HG03045 (cell line): ENCODE data around the gene POP7.
"Not testable (repeated sequence)": the region's sequence is repeated elsewhere in the genome, so short reads cannot be mapped to it uniquely, and the experiment has no call there.

ENCODE experiments used
- ATAC-seq: cut with Tn5 transposase; IDR thresholded peaks from one replicate; pipeline ENCODE4 v1.9.1; 2021; ENCODE audit warnings: mild to moderate bottlenecking, moderate library complexity; ENCODE audit not compliant: unreplicated experiment

The POP7 gene

GRCh38 chr7:100705753-100706671, at the start of gene POP7:
Gene POP7, plus strand, starts transcription at chr7:100706121. Its CDS starts 710 bp downstream, at chr7:100706831.
- ATAC-seq = peak; percentile 92

DNA sequence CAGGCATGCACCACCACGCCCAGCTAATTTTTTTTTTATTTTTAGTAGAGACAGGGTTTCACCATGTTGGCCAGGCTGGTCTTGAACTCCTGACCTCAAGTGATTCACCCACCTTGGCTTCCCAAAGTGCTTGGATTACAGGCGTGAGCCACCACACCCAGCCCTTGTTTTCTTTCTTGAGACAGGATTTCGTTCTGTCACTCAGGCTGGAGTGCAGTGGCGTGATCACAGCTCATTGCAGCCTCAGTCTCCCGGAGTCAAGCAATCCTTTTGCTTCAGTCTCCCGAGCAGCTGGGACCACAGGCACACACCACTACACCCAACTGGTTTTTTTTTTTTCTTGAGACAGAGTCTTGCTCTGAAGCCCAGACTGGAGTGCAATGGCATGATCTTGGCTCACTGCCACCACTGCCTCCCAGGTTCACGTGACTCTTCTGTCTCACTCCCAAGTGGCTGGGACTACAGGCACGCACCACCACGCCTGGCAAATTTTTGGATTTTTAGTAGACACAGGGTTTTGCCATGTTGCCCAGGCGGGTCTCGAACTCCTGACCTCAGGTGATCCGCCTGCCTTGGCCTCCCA, 43.6 kb upstream of the POP7 start:
- not testable (repeated sequence) for ATAC-seq

GRCh38 chr7:100665168-100665726, 40.7 kb upstream of the POP7 start:
- ATAC-seq = no peak

DNA sequence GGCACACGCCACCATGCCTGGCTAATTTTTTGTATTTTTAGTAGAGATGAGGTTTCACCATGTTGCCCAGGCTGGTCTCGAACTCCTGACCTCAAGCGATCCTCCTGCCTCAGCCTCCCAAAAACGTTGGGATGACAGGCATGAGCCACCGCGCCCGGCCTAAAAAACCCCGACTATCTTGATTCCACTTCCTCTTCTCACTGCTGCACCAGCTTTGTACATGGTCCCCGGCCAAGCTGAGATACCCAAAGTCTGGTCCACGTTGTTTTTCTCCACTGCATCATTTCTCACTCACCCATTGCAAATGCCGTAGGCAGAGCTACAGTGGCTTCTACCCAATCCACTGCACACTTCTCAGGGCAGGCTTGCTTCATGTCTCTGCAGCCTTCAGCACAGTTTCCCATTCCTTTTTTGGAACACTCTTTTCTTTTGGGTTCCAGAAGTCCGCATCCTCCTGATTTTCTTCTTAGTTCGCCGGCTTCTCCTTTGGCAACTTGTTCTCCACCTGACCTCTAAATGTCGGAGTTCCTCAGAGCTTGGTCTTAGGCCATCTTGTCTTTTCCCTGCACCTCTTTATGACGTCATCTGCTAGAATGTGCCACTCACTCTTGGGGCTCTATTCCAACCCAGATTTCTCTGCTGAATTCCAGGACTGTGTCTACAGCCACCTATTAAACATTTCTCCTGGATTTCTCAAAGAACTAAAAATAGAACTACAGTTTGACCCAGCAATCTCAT, 38.4 kb upstream of the POP7 start:
- no peak for ATAC-seq

DNA sequence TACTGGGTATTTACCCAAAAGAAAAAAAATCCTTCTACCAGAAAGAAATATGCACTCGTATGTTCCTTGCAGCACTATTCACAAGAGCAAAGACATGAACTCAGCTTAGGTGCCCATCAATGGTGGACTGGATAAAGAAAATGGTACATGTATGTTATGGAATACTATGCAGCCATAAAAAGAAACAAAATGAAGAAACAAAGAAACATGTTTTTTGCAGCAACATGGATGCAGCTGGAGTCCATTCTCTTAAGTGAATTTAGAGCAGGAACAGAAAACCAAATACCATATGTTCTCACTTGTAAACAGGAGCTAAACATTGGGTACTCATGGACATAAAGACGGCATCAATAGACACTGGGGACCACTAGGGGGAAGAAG, 37.9 kb upstream of the POP7 start:
- no peak for ATAC-seq

DNA sequence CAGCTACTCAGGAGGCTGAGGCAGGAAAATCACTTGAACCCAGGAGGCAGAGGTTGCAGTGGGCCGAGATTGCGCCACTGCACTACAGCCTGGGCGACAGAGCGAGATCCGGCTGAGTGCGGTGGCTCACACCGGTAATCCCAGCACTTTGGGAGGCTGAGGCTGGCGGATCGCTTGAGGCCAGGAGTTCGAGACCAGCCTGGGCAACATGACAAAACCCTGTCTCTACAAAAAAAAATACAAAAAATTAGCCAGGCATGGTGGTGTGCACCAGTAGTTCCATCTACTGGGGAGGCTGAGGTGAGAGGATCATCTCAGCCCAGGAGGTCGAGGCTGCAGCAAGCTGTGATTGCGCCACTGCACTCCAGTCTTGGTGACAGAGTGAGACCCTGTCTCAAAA, 36.8 kb upstream of the POP7 start:
- ATAC-seq = not testable (repeated sequence)

GRCh38 chr7:100670074-100670473, 35.8 kb upstream of the POP7 start:
- no peak for ATAC-seq

DNA sequence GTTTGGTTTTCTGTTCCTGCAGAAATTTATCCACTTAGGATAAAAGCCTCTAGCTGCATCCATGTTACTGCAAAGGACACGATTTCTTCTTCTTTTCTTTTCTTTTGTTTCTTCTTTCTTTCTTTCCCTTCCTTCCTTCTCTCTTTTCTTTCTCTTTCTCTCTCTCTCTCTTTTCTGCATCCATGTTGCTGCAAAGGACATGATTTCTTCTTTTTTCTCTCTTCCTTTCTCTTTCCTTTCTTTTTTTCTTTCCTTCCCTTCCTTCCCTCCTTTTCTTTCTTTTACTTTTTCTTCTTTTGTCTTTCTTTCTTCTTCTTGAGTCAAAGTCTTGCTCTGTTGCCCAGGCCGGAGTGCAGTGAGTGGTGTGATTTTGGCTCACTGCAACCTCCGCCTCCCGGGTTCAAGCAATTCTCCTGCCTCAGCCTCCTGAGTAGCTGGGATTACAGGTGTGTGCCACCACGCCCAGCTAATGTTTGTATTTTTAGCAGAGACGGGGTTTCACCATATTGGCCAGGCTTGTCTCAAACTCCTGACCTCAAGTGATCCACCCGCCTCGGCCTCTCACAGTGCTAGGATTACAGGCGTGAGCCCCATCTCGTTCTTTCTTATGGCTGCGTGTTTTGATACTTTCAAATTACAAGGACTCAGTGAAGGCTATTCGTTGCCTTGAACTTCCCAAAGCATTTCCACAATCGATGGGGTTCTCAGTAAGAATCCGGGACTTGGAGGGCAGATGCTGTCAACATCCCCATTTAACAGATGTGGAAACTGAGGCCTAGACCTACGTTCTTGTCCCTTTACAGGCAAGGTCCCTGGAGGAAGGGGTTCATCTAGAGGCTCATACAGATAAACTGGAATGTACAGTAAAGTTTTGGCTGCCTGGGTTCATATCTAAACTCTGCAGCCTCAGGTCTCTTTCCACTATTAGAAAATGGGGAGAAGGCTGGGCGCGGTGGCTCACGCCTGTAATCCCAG, 34.3 kb upstream of the POP7 start:
- no peak for ATAC-seq

GRCh38 chr7:100673302-100673941, 32.5 kb upstream of the POP7 start, which contains the start of gene GNB2:
Gene GNB2, plus strand, starts transcription at chr7:100673740. Its CDS starts 2,526 bp downstream, at chr7:100676266.
- ATAC-seq = peak; percentile 50

DNA sequence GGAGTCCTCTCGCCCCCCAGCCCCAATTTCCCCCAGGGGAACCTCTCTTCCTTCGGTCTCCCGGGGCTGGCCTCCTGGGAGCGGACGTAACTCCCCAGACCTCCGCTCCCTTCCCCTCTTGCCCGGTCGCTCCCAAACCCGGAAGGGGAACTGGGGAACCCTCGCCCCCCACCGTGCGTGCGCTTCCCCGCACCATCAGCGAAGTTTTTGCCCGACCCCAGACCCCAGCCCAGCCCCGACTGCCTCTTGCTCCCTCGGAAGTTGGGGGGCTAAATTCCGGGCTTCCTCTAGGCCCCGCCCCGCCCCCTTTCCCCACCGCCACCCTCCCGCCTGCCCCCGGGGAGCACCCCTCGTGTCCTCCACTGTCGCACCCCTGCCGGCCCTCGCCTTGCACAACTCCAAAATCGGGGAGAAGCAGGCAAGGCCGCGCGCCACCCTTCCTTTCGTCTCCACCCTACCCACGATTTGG, 31.9 kb upstream of the POP7 start:
- peak; percentile 11 for ATAC-seq

DNA sequence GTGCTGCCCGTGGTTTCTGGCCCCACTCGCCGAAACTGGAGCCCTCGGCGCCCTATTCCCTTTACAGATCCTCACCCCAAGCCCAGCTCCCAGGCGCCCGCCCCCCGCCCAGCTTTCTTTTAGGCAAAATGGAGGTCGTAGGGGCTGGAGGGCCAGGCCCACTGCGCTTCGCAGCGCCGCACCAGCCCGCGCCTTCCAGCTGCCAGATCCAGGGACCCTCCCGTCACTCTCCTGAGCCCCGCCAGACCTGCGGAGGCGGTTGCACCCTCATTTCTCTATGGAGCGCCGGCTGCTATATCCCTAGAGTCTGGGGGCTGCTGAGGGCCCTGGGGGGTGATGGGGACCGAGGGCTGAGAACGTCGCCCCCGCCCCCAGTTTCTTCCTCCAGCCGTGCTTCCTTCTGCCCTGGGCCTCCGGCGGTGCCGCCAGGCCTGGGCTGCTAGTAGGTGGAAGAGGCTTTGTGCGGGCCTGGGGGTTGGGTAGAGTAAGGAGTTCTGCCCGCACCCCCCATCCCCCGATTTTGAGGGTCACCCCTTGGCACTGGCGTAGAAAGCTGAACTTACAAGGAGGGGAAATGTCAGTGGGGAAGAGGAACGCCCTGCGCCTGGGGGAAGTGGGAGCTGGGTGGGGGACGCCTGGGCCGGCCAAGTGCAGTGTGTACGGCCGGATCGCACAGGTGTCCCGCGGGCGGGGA, 31.4 kb upstream of the POP7 start:
- no peak for ATAC-seq

DNA sequence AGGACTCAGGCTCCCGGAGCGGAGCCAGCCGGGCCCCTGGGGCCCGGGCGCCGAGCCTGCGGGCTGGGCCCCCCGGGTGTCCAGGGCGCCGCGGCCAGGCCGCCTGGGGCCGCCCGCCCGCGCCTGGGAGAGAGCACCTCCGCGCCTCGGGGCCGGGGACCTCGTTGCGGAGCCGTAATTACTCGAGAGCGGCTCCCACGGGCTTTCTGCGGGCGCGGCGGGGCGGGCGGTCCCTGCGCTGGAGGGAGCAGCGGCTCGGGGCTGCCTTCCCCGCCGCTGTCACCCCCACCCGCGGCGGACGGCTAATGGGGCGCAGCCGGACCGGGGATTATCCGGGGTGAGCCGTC, 30.8 kb upstream of the POP7 start:
- no peak for ATAC-seq

- ATAC-seq = peak; percentile 28
These were observed 30.2 kb upstream of the POP7 start for GRCh38 chr7:100675581-100676350.

GRCh38 chr7:100676501-100677306, 29.2 kb upstream of the POP7 start:
- ATAC-seq = no peak

DNA sequence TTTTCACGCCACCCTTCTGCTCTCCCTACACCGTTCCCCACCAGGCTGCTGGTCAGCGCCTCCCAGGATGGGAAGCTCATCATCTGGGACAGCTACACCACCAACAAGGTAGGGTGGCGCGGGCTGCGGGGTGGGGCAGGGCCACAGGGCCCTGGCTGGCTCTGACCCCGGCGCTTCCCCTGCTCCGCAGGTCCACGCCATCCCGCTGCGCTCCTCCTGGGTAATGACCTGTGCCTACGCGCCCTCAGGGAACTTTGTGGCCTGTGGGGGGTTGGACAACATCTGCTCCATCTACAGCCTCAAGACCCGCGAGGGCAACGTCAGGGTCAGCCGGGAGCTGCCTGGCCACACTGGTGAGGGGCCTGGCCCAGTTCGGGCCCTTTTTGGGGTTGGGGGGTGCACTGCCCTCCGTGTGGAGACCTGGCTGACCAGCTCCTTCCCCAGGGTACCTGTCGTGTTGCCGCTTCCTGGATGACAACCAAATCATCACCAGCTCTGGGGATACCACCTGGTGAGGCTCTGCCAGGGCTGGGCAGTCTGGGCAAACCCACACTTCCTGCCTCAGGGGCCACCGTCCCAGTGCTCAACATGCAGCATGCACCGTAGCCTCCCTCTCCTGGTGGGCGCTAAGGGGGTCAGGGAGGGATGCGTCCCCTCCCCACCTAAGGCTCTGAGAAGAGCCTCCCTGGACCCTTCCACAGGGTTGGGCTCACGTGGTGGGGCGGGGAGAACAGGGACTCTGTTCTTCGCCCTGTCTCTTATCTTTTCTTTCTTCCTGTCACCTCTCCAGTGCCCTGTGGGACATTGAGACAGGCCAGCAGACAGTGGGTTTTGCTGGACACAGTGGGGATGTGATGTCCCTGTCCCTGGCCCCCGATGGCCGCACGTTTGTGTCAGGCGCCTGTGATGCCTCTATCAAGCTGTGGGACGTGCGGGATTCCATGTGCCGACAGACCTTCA, 28.3 kb upstream of the POP7 start:
- no peak for ATAC-seq

DNA sequence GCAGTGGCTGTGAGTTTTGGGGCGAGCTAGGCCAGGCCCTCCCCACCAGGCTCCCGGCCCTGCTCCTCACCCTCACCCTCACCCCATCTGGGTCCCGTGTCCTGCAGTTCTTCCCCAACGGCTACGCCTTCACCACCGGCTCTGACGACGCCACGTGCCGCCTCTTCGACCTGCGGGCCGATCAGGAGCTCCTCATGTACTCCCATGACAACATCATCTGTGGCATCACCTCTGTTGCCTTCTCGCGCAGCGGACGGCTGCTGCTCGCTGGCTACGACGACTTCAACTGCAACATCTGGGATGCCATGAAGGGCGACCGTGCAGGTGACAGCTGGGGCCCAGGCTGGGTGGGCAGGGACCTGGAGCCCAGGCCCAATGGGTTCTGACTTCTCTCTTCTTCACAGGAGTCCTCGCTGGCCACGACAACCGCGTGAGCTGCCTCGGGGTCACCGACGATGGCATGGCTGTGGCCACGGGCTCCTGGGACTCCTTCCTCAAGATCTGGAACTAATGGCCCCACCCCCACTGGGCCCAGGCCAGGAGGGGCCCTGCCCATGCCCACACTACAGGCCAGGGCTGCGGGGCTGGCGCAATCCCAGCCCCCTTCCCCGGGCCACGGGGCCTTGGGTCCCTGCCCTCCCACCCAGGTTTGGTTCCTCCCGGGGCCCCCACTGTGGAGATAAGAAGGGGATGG, 27.5 kb upstream of the POP7 start:
- no peak for ATAC-seq
